Mesenchymal stem cell (in vitro differentiated cells and primary cell): ENCODE results near the gene MYH7B.

Source experiments
- DNase-seq: peaks from one replicate; pipeline ENCODE4 v3.0.0-alpha.2; 2013
- H2AFZ ChIP-seq: one replicate; pipeline ENCODE4 v1.6.1; 2013; ENCODE audit warnings: low read depth, mild to moderate bottlenecking, control low read depth, inconsistent platforms, low read length, moderate library complexity
- H2AK5ac ChIP-seq: 2 replicates; pipeline ENCODE4 v1.6.1; 2013; ENCODE audit warnings: low read length, moderate library complexity, mild to moderate bottlenecking, inconsistent platforms; ENCODE audit not compliant: severe bottlenecking
- H2BK120ac ChIP-seq: one replicate; pipeline ENCODE4 v1.6.1; 2013; ENCODE audit warnings: low read depth, mild to moderate bottlenecking, inconsistent platforms, low read length, moderate library complexity
- H2BK12ac ChIP-seq, 2 experiments: one replicate each; pipeline ENCODE4 v1.6.1; 2013; ENCODE audit warnings: inconsistent platforms in 2 of 2, low read length in 2 of 2, mild to moderate bottlenecking in 2 of 2, moderate library complexity in 2 of 2, control low read depth in 1 of 2
- H2BK15ac ChIP-seq: one replicate; pipeline ENCODE4 v1.6.1; 2013; ENCODE audit warnings: mild to moderate bottlenecking, low read depth, inconsistent platforms; ENCODE audit not compliant: poor library complexity, severe bottlenecking
- H2BK5ac ChIP-seq: 2 replicates; pipeline ENCODE4 v1.6.1; 2013; ENCODE audit warnings: low read depth, mild to moderate bottlenecking, low read length, control low read depth, inconsistent platforms; ENCODE audit not compliant: poor library complexity, severe bottlenecking
- H3K14ac ChIP-seq, 2 experiments: one replicate each; pipeline ENCODE4 v1.6.1; 2013; ENCODE audit warnings: inconsistent platforms in 2 of 2, low read length in 2 of 2, control low read depth in 1 of 2, mild to moderate bottlenecking in 1 of 2, moderate library complexity in 1 of 2
- H3K18ac ChIP-seq, 2 experiments: one replicate each; pipeline ENCODE4 v1.6.1; 2013; ENCODE audit warnings: inconsistent platforms in 2 of 2, low read length in 2 of 2, control low read depth in 1 of 2, low read depth in 1 of 2, mild to moderate bottlenecking in 1 of 2
- H3K23ac ChIP-seq, 2 experiments: one replicate each; pipeline ENCODE4 v1.6.1; 2013; ENCODE audit warnings: inconsistent platforms in 2 of 2, low read length in 2 of 2, mild to moderate bottlenecking in 2 of 2, moderate library complexity in 2 of 2, control low read depth in 1 of 2
- H3K27ac ChIP-seq: 2 replicates; pipeline ENCODE4 v1.5.1; 2013; ENCODE audit warnings: mild to moderate bottlenecking, moderate library complexity, low read length, control low read depth, inconsistent platforms; ENCODE audit not compliant: poor library complexity, severe bottlenecking
- H3K27me3 ChIP-seq, 2 experiments: 2 replicates each; pipeline versions ENCODE4 v1.6.1 to v1.7.0; 2013; ENCODE audit warnings: low read length in 2 of 2, mild to moderate bottlenecking in 2 of 2, moderate library complexity in 2 of 2, control low read depth in 1 of 2, inconsistent platforms in 1 of 2; ENCODE audit not compliant: control insufficient read depth in 1 of 2, insufficient read depth in 1 of 2
- H3K36me3 ChIP-seq, 2 experiments: 2 replicates each; pipeline versions ENCODE4 v1.6.1 to v1.7.0; 2013; ENCODE audit warnings: low read length in 2 of 2, control low read depth in 1 of 2, inconsistent platforms in 1 of 2, low read depth in 1 of 2, mild to moderate bottlenecking in 1 of 2; ENCODE audit not compliant: insufficient read depth in 2 of 2, control insufficient read depth in 1 of 2
- H3K4ac ChIP-seq, 2 experiments: one replicate each; pipeline ENCODE4 v1.6.1; 2013; ENCODE audit warnings: inconsistent platforms in 2 of 2, low read length in 2 of 2, mild to moderate bottlenecking in 2 of 2, moderate library complexity in 2 of 2, control low read depth in 1 of 2, low read depth in 1 of 2
- H3K4me1 ChIP-seq: 2 replicates; pipeline ENCODE4 v1.6.1; 2013; ENCODE audit warnings: low read depth, low read length, control low read depth; ENCODE audit not compliant: control insufficient read depth, insufficient read depth
- H3K4me2 ChIP-seq: 2 replicates; pipeline ENCODE4 v1.6.1; 2013; ENCODE audit warnings: low read length, mild to moderate bottlenecking, inconsistent platforms; ENCODE audit not compliant: poor library complexity, severe bottlenecking
- H3K4me3 ChIP-seq, 2 experiments: 2 replicates each; pipeline versions ENCODE4 v1.5.1 to v1.7.0; 2013; ENCODE audit warnings: low read length in 2 of 2, mild to moderate bottlenecking in 2 of 2, control low read depth in 1 of 2, low read depth in 1 of 2; ENCODE audit not compliant: insufficient read depth in 1 of 2
- H3K79me1 ChIP-seq: replicated peaks from 2 replicates; pipeline ENCODE4 v1.6.1; 2013; ENCODE audit warnings: mild to moderate bottlenecking, control low read depth, low read length, inconsistent platforms; ENCODE audit not compliant: poor library complexity, severe bottlenecking
- H3K9ac ChIP-seq: 2 replicates; pipeline ENCODE4 v1.7.0; 2013; ENCODE audit warnings: mild to moderate bottlenecking, low read length, moderate library complexity
- H3K9me3 ChIP-seq: 2 replicates; pipeline ENCODE4 v1.7.0; 2013; ENCODE audit warnings: mild to moderate bottlenecking, low read length; ENCODE audit not compliant: control insufficient read depth
- H4K8ac ChIP-seq: one replicate; pipeline ENCODE4 v1.6.1; 2013; ENCODE audit warnings: inconsistent platforms, mild to moderate bottlenecking, low read length, moderate library complexity
- H4K91ac ChIP-seq: one replicate; pipeline ENCODE4 v1.6.1; 2013; ENCODE audit warnings: mild to moderate bottlenecking, low read length, inconsistent platforms
- WGBS: methylation state at CpG from one replicate; pipeline ENCODE4 v1.1.7; 2013; ENCODE audit warnings: mixed read lengths; 5-methylcytosine and 5-hydroxymethylcytosine counted together

MYH7B gene

DNA sequence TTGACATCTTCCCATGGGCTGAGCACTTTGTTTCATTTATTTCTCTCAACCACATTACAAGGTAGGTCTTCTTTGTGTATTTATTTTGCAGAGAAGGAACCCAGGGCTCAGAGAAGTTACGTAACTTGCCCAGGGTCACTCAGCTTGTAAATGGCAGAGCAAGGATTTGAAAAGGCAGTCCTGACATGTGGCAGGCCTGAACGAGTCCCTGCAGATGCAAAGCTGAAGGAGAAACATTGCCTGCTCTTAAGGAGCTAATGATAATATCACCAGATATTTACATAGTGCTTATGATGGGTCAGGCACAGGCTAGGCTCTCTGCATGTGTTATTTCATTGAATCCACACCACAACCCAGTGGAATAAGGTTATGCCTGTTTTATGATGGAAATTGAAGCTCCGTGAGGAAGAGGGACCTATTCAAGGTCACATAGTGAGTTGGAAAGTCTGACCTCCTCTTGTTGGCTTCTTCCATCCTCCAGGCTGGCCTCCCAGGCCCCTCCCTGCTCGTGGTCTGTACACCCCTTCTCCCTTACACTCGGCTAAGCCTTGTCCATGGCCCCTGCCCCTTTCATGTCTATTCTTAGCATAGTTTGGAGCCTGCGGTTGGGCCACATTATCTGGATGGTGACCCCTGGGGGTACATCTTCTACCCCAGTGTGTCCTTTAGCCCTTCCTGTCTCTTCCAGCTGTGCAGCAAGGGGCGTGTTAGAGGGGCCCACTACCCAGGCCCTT is 12.5 kb downstream of the MYH7B start:
- H3K4me3 ChIP-seq: no peak overlapping the region
- peak overlapping the region in 1 of 2 experiments; percentile 51 for H3K4ac ChIP-seq
- no peaks in the 10 kb centered on the region for H3K4me1 ChIP-seq
- no peak overlapping the region for H2BK15ac ChIP-seq
- no peak overlapping the region for H2BK5ac ChIP-seq
- H4K91ac ChIP-seq: no peak overlapping the region
- H3K23ac ChIP-seq: no peak overlapping the region
- WGBS: 77% methylated on average over 7 of the region's 7 CpGs
- H2BK12ac ChIP-seq: no peak overlapping the region
- no peak overlapping the region for H3K27ac ChIP-seq
- H2AFZ ChIP-seq: no peak overlapping the region
- H3K18ac ChIP-seq: peak overlapping the region in 1 of 2 experiments; percentile 49
- no peaks in the 10 kb centered on the region for H3K36me3 ChIP-seq
- no peak overlapping the region for H2BK120ac ChIP-seq
- H3K9ac ChIP-seq: no peak overlapping the region
- DNase-seq: no peak
- H2AK5ac ChIP-seq: no peak overlapping the region
- peak overlapping the region; percentile 36 for H4K8ac ChIP-seq
- no peak overlapping the region for H3K4me2 ChIP-seq
- no peak overlapping the region for H3K14ac ChIP-seq
- peaks cover 0 to 14% of the 10 kb centered on the region in 2 experiments for H3K27me3 ChIP-seq
- H3K9me3 ChIP-seq: no peaks in the 10 kb centered on the region
- H3K79me1 ChIP-seq: no peaks in the 10 kb centered on the region

DNA sequence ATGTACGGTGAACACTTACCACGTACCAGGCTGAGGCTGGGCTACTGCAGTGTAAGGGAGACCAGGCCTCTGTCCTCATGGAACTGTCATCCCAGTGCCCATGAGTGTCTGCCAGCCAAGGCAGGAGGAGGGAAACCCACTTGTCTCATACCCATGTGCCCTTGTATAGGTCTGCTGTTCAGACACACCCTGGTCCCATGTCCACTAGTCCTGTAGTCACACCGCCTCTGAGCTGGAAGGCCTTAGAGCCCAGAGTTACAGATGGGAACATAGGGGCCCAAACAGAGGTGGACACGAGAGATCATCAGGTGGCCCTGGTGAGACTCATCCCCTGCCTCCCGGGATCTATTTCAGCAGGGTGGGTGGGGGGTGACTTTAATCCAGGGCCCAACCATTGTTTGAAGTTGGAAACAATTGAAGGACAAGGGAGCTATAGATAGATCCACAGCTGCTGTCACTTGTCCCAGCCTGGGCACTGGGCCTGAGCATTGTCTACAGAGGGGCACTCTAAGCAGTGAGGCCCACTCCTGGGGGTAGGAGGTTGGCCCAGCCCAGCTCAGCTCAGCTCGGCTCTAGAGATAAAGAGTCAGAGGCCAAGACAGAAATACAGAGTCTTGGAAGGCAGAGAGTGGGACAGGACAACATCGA is 14.6 kb downstream of the MYH7B start:
- WGBS: 91% methylated on average over 7 of the region's 7 CpGs
- H3K4me1 ChIP-seq: no peaks in the 10 kb centered on the region
- H2BK15ac ChIP-seq: no peak overlapping the region
- H3K79me1 ChIP-seq: no peaks in the 10 kb centered on the region
- H4K8ac ChIP-seq: no peak overlapping the region
- no peak overlapping the region for H3K4me3 ChIP-seq
- no peak overlapping the region for H2AFZ ChIP-seq
- H3K18ac ChIP-seq: peak overlapping the region in 1 of 2 experiments; percentile 65
- H4K91ac ChIP-seq: peak overlapping the region; percentile 53
- no peak overlapping the region for H3K23ac ChIP-seq
- H3K14ac ChIP-seq: peak overlapping the region in 1 of 2 experiments; percentile 56
- H2BK12ac ChIP-seq: peak overlapping the region in 1 of 2 experiments; percentile 41
- H3K27me3 ChIP-seq: peaks cover 4 to 25% of the 10 kb centered on the region in 2 experiments
- H3K9ac ChIP-seq: no peak overlapping the region
- H3K36me3 ChIP-seq: no peaks in the 10 kb centered on the region
- no peak overlapping the region for H2BK120ac ChIP-seq
- no peak overlapping the region for H3K4me2 ChIP-seq
- DNase-seq: no peak
- H3K4ac ChIP-seq: no peak overlapping the region
- H3K27ac ChIP-seq: no peak overlapping the region
- no peak overlapping the region for H2BK5ac ChIP-seq
- no peak overlapping the region for H2AK5ac ChIP-seq
- no peaks in the 10 kb centered on the region for H3K9me3 ChIP-seq

DNA sequence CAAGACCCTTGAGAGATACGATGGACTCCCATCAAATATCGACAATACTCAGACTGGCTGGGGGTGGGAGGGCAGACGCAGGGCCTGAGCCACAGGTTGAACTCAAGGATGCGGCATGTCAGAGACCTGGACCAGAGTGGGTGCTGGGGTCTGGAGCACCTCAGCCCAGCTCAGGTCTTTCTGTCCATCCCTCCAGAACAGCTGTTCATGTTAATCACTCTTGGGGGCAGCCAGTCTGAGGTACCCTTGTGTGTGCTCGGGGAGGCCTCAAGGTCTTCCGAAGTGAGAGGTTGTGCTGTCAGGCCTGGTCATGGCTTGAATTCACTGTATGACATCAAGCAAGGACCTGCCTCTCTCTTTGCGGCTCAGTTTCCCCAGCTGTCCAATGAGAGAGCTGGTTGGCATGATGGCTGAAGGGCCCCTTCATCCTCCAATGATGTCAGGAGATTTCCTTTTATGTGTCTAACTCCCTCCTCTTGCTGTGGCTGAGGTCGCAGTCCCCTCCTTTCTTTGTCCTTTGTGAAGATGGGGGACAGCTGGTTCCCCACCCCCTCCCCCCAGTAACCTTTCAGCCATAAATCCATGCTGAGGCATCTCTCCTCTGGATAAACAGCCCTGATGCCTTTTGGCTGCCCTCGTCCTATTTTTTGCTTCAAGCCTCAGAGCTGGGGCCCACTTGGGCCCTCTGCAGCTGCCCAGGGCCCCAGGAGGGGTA is 15.3 kb downstream of the MYH7B start:
- no peak overlapping the region for H4K8ac ChIP-seq
- no peak overlapping the region for H3K23ac ChIP-seq
- H2BK12ac ChIP-seq: no peak overlapping the region
- no peak overlapping the region for H2BK120ac ChIP-seq
- peak overlapping the region; percentile 53 for H4K91ac ChIP-seq
- no peak overlapping the region for H3K9ac ChIP-seq
- H2AK5ac ChIP-seq: no peak overlapping the region
- H2BK5ac ChIP-seq: no peak overlapping the region
- no peak overlapping the region for H3K18ac ChIP-seq
- H2AFZ ChIP-seq: no peak overlapping the region
- no peaks in the 10 kb centered on the region for H3K36me3 ChIP-seq
- H3K4me3 ChIP-seq: no peak overlapping the region
- DNase-seq: no peak
- H3K4me1 ChIP-seq: no peaks in the 10 kb centered on the region
- H3K27ac ChIP-seq: no peak overlapping the region
- H3K14ac ChIP-seq: no peak overlapping the region
- H3K27me3 ChIP-seq: peaks cover 4 to 25% of the 10 kb centered on the region in 2 experiments
- WGBS: 93% methylated on average over 9 of the region's 9 CpGs
- H3K9me3 ChIP-seq: no peaks in the 10 kb centered on the region
- H3K79me1 ChIP-seq: no peaks in the 10 kb centered on the region
- no peak overlapping the region for H3K4me2 ChIP-seq
- no peak overlapping the region for H3K4ac ChIP-seq
- H2BK15ac ChIP-seq: no peak overlapping the region
